Suprapubic skin (tissue), 4 donors: ENCODE data around the gene OIT3. TPM values are rescaled to one million over a fixed set of nuclear protein-coding genes. Genes with fewer than 3 reads are reported as not detected.

Experiments
- DNase-seq, 2 donors: peaks; one replicate each; pipeline ENCODE4 v3.0.0-alpha.2; 2019; ENCODE audit warnings: low spot score in 2 of 2
- H3K27ac ChIP-seq: fragments of 200-600 bp; sonication (generic); one replicate; pipeline ENCODE4 v1.5.1; 2019
- H3K27me3 ChIP-seq: fragments of 200-600 bp; sonication (generic); one replicate; pipeline ENCODE4 v1.5.1; 2019
- H3K36me3 ChIP-seq: fragments of 200-600 bp; sonication (generic); one replicate; pipeline ENCODE4 v1.5.1; 2019
- H3K4me1 ChIP-seq: fragments of 200-600 bp; sonication (generic); one replicate; pipeline ENCODE4 v1.5.1; 2019
- H3K4me3 ChIP-seq: fragments of 200-600 bp; sonication (generic); one replicate; pipeline ENCODE4 v1.5.1; 2019; ENCODE audit warnings: mild to moderate bottlenecking
- H3K9me3 ChIP-seq: fragments of 200-600 bp; sonication (generic); one replicate; pipeline ENCODE4 v1.5.1; 2019
- EP300 ChIP-seq: sonication (generic); formaldehyde crosslinking; IDR thresholded peaks from one replicate; pipeline ENCODE4 v1.6.1; 2017; ENCODE audit warnings: antibody characterized with exemption
- POLR2A ChIP-seq, 2 donors: fragments of 450-650 bp; IDR thresholded peaks; one replicate each; pipeline ENCODE4 v1.6.1; 2017; ENCODE audit warnings: antibody characterized with exemption in 2 of 2, mild to moderate bottlenecking in 2 of 2, moderate library complexity in 2 of 2
- POLR2AphosphoS5 ChIP-seq, 3 donors: sonication (generic); formaldehyde crosslinking; IDR thresholded peaks; one replicate each; pipeline ENCODE4 v1.6.1; 2017; ENCODE audit warnings: antibody characterized with exemption in 3 of 3
- WGBS: methylation state at CpG from one replicate; pipeline ENCODE4 v1.1.5; 2018; 5-methylcytosine and 5-hydroxymethylcytosine counted together
- total RNA-seq, 4 donors: library from RNA; depleted of rRNA; stranded (reverse); fragments of >200 nt; gene quantifications; one replicate each; pipeline ENCODE4 v1.1.0, GENCODE V29; 2016
- TF ChIP-seq, protein P1 (sequence below), 2 donors: fragments of 200-600 bp in 1 of 2; fragments of 450-650 bp in 1 of 2; sonication (generic) in 1 of 2; IDR thresholded peaks; one replicate each; pipeline ENCODE4 v1.5.1; 2016 to 2019; ENCODE audit warnings: antibody characterized with exemption in 2 of 2, mild to moderate bottlenecking in 1 of 2, moderate library complexity in 1 of 2

The OIT3 gene
- total RNA-seq, 4 donors from 2014 or later: not detected

DNA sequence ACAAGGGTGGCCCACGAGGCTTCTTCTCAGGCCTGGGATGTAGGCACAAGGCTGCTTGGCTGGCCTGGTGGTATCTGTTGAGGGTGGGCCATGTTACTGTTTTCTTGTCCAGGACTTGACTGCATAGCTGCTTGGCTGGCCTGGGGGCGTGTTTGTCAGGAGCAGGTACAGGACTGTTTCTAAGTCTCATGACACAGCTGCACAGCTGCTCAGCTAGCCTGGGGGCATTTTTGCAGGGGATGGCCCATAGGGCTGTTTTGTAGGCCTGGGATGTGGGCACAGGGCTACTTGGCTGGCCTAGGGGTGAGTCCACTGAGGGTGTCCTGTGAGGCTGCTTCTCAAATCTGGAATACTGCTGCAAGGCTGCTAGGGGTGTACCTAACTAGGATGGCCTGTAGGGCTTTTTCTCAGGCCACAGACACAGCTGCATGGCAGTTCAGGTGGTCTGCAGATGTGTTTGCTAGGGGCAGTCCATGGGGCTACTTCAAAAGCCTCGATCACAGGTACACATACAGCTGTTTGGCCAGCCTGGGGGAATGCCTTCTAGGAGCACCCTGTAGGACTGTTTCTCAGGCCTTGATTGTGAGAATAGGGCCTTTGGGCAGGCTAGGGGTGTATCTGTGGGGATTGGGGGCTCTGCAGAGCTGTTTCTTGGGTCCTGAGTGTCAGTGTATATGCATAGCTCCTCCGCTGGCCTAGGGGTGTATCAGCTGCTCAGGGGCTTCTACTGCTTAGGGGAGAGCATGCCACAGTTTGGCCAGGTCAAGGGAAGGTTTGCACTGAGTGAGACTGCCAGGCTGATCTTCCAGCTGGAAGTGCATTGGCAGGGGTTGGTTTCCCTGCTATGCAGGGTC lies 87.7 kb downstream of the OIT3 start:
- Histone ChIP-seq H3K9me3 (peaks cover 12% of the 10 kb centered on the region), H3K4me1 (no peaks in the 10 kb centered on the region), H3K27ac (no peak overlapping the region), H3K27me3 (no peaks in the 10 kb centered on the region), H3K4me3 (no peak overlapping the region), H3K36me3 (no peaks in the 10 kb centered on the region)
- WGBS: 71% methylated on average over 1 of the region's 4 CpGs
- TF ChIP-seq POLR2AphosphoS5 (IDR thresholded peaks at IDR 0.05) (no peak), EP300 (no peak), POLR2A (IDR thresholded peaks at IDR 0.05) (no peak)
- TF ChIP-seq, protein P1, sequence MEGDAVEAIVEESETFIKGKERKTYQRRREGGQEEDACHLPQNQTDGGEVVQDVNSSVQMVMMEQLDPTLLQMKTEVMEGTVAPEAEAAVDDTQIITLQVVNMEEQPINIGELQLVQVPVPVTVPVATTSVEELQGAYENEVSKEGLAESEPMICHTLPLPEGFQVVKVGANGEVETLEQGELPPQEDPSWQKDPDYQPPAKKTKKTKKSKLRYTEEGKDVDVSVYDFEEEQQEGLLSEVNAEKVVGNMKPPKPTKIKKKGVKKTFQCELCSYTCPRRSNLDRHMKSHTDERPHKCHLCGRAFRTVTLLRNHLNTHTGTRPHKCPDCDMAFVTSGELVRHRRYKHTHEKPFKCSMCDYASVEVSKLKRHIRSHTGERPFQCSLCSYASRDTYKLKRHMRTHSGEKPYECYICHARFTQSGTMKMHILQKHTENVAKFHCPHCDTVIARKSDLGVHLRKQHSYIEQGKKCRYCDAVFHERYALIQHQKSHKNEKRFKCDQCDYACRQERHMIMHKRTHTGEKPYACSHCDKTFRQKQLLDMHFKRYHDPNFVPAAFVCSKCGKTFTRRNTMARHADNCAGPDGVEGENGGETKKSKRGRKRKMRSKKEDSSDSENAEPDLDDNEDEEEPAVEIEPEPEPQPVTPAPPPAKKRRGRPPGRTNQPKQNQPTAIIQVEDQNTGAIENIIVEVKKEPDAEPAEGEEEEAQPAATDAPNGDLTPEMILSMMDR (IDR thresholded peaks at IDR 0.05): no peak
- DNase-seq: no peak

DNA sequence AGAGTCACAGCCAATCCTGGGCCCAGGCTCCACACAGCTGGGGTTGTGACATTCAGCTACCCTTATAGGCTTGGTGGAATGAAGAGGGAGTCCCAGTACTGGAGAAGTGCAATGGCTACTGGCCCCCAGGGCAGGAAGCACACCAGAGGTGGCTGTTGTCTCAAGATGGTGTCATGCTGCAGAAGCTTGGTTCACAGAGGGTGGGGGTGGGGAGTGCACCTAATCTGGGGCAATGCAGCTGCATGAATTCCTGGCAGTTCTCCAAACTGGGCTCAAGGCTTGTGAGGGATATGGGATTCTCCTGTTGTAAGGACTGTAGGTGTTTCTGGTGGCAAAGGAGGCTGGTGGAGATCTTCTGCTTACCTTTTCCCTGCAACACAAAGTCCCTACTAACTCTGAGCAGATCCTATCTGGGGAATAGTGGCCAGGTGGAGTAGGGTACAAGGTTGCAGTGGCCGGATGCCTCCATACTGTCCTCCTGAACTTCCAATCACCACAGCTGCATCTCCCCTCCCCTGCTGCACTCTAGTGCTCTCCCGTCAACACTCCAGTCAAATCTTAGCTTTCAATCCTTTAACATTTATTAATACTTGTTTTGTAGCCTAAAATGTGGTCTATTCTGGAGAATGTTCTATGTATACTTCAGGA lies 88.5 kb downstream of the OIT3 start:
- H3K4me3 ChIP-seq: no peak overlapping the region
- H3K4me1 ChIP-seq: no peaks in the 10 kb centered on the region
- TF ChIP-seq POLR2A (IDR thresholded peaks at IDR 0.05) (no peak), POLR2AphosphoS5 (IDR thresholded peaks at IDR 0.05) (no peak), EP300 (no peak)
- TF ChIP-seq, protein P1 (IDR thresholded peaks at IDR 0.05): no peak
- 85% methylated on average over 2 of the region's 2 CpGs for WGBS
- H3K9me3 ChIP-seq: peaks cover 8% of the 10 kb centered on the region
- no peaks in the 10 kb centered on the region for H3K27me3 ChIP-seq
- no peak overlapping the region for H3K27ac ChIP-seq
- no peak for DNase-seq
- H3K36me3 ChIP-seq: no peaks in the 10 kb centered on the region

Other genes with a start within 250 kb of the OIT3 start
- gene MCU, start 201.6 kb upstream of the OIT3 start, total RNA-seq: 10 to 100 TPM; 28.3 to 31.7 (median 29.7) TPM
- gene PLA2G12B, start 61.1 kb downstream of the OIT3 start, total RNA-seq: not detected
- gene P4HA1, start 203.1 kb downstream of the OIT3 start, total RNA-seq: 10 to 100 TPM; 10.6 to 19.5 (median 16.0) TPM
- gene NUDT13, start 216.7 kb downstream of the OIT3 start, total RNA-seq: 1 to 10 TPM in 3 of 4 donors, under 1 TPM in 1; 0.86 to 4.2 (median 1.5) TPM